Iris pigment epithelial cell (primary cell): ENCODE results near the gene SMC6.
A peak's percentile ranks its signal among the peaks of the same experiment; 100 is the strongest.

Experiments
- DNase-seq: peaks from one replicate; pipeline ENCODE4 v3.0.0-alpha.2; 2011; ENCODE audit warnings: low read depth

The SMC6 gene

DNA sequence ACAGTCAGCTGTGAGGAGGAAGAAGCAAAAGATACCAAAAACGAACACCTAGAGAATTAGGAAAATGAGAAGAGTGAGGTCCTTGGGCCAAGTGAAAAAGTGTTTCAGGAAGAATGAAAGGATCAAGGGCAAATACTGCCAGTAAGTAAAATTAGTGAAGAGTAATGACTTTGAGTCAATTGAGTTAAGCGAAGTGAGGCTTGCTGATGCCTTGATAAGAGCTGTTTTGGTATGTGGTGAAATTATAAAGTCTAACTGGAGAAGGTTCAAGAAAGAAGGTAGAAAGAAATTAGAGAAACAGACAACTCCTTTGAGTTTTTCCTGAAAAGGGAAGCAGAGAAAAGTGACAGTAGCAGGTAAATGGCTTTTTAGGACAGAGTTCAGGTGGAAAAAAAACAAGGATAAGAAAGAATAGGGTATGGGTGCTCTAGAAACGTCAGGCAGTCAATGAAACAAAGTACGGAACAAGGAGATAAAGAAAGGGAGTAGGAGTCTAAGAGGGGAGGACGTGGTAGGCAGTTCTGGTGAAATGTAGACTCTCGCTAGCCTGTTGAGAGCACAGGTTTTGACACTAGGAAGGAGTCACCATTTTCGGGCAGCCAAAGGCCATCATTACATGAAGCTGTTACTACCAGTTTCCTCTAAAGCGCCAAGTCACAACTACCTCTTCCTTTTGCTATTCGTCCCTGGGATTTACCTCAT, 42.9 kb downstream of the SMC6 start:
- no peak for DNase-seq

DNA sequence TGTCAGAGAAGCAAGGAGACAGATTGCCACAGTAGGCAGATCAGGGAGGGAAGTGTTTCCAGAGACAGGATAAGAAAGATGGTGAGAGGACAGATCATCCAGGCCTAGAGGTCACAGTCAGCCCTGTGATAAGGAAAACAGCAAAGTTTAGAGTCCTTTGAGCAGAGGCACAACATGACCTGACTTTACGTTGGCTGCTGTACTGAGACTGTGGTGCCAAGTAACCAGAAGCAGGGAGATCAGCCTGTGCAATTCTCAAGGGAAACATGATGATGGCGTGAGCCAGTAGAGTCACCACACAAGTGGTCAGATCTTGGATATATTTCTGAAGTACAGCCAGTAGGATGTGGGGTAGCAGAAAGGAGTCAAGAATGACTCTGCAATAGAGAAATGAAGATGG, 43.7 kb downstream of the SMC6 start:
- DNase-seq = no peak

DNA sequence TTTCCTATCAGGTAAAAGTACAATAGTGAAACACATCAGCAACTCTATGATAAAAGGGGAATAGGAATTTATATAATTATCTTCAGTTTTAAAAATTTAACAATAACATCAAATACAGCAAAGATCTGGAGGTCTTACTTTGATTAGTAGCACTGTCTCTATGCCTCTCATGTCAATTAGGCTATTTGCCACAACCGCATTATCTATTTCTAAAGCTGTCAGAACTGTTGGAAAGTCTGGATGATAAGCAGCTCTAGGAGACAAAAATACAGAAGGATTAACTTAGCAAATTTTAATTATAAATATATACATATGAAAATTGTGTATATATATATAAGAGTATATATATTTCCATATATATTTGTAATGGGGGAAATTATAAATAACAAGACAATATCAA, 45.1 kb downstream of the SMC6 start:
- DNase-seq = no peak

DNA sequence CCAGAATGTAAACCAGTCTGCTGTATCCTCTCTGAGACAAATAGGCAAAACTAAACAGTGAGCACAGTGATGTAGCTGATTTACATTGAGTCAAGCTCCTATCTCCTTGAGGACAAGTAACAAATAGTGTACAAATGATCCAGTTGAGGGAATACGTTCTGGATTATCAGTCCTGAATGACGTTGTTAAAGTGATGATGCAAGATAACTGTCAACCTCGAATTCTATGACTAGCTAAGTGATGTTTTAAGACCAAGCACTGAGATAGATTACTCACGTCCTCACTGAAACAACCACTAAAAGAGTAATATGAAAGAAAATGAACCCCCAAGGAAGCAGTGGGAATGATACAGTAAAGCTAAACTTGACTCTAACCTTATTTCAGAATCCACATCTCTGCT, 46.8 kb downstream of the SMC6 start:
- no peak for DNase-seq

DNA sequence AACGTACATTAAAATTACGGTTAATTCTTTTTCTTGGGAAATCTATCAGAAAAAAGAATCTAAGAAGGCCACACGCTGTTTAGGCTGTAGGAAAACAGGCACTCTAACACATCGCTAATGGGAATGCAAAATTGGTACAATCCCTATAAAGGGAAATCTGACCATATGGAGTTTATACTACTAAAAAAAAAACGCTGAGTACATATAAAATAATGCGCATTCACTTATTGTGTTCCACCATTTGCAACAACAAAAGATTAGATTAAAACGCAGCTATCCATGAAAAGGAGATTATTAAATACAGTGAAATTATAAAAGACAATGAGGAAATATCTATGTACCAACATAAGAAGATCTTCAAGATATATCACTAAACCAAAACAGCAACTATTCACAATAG, 62.8 kb downstream of the SMC6 start:
- DNase-seq = no peak

DNA sequence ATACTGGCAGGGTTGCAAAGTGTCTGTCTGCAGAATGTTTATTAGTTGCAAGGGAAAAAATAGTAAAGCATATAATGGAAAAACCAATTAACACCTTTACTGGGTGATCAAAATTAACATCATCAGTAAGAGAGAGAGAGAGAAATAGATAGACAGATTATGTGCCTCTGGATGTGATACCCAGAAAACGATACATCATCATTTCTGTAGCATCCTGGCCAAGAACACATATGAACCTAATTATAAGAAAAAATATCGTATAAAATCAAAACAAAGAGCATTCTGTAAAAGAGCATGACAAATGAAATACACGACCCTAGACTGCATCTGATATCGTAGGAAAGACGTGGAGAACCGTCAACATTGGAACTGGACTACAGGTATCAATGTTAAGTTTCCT, 64.6 kb downstream of the SMC6 start:
- DNase-seq = no peak

DNA sequence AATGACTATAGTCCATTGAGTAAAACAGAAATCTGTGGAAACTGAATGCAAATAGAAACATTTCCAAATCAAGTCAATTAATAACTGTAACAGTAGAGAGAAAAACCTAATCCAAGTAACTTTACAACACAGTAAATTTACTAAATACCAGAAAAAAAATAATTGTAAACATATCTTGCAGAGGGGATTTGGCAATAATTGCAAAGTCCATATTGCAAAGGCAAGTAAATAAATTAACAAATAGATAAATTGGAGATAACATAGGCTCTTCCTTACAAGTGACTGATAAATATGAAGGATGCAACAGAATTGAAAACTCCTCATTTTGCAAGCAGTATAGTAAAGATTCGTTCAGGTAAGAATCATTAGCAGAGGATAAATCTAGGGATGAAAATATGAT, 65.0 kb downstream of the SMC6 start:
- no peak for DNase-seq

DNA sequence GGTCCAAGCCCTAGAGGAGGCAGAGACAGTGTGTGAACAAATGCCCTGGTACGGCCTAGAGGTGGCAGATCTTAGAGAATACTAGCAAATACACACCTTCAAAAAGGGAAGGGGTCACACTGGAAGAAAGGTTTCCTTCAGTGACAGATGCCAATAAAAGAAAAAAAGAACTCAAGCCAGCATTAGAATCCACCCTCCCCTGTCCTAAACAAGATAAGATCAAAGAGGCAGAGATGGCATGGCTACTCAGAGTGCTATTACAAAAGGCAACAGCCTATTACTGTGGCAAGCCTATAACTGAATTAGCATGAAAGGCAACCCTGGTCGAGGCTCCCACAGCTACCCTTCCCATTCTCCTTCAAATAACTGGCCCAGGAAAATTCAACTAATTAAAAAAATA, 69.6 kb downstream of the SMC6 start:
- no peak for DNase-seq

DNA sequence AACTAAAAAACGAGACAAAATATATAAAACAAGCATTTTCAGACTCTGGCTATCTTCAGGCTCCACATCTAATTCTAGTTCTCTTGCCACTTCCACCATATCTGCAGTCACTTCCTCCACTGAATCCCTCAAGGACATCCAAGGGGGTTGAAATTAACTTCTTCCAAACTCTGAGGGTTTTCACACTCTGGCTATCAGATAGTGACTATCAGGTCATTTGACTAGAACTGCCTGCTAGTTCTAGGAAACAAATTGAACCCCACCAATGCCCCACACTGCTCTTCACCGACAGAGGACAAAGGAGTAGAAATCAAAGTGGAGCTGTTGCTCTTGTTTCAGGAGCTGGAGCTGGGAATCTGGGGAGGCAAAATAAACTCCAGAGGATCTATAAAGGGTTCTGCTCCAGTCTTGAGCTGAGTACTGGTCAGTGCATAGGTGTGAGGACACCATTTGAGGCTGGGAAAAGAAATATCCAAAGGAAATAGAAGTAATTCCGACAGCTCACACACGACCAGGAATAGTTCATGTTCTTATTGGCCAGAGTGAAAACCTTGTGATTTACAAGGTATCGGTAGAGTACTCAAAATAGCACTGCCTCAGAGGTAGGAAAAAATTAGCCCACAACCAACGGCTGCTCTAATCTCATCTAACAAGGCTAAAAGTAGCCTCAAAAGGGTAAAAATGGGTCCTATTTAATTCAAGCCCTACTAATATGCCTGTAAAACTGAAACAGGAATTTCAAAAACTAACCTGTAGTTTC, 71.3 kb downstream of the SMC6 start:
- no peak for DNase-seq

DNA sequence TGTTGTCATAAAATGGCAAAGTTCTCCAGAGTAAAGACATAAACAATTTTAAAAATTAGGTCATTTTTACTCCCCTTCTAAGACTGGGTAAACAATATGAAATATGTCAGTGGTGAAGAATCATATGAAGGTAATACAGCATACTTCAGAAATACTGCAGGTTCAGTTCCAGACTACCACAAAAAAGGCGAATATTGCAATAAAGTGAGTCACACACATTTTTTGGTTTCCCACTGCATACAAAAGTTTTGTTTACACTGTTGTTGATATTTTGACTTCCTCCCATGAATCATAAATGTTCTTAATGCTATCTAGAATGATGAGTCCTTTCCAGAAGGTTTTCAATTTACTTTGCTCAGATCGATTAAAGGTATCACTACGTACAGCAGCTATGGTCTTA, 73.5 kb downstream of the SMC6 start:
- peak; percentile 73 for DNase-seq

DNA sequence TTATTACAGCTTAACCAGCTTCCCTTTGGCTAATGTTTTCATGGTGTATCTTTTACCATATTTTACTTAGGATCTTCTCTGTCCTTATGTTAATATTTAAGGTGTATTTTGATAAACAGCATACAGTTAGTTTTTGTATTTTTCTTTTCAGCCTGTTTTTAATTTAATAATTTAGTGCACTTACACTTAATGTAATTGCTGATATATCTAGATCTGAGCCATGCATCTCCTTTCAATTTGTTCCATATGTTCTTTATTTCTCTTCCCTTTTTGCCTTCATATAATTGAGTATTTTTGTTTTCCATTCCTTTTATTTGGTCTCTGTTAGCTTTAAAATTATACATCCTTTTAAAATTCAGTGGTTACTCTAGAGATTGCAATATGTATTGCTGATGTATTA, 78.8 kb downstream of the SMC6 start:
- DNase-seq = no peak

DNA sequence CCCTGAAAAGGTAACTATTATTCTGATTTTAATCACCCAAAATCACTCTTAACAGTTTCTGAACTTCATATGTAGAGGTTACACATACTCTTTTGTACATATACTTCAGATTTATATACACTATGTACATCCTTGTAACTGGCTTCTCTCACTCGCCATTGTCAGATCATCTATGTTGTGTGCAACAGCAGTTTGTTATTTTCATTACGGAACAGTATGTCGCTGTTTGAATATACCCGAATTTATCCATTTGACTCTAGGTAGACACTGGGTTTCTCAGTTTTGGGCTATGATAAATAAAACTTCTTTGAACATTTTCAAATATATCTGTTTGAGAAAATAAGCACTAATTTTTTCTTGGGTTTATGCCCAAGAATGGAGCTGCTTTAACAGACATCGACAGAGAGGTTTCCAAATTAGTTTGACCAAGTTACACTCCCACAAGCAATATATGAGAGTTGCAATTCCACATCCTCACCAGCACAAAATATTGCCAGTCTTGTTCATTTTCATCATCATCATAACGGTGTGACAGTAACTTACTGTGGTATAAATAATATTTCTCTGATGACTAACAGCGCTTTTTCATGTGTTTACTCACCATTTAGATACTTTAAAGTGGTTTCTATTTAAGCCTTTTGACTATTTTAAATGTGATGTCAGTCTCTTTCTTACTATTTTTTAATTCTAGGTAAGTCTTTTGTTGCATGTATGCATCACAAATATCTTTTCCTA, 80.9 kb downstream of the SMC6 start:
- peak; percentile 90 for DNase-seq

DNA sequence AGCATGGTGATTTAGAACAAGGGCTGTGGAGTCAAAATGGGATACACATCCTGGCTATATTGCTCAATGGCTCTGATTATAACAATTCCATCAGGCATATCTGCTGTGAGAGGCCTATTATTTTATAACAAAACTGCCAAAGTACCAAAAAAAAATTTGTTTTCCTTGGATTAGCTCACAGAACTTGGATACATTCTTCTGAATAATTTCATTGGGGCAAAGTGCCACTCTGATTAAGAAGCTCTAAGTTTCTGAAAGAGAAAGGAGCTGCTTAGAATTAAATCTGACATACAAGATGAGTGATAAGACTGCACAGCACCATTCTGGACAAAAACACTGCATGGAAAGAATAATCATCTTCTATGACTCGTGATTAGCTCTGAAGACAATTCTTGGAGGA, 85.7 kb downstream of the SMC6 start:
- DNase-seq = no peak

DNA sequence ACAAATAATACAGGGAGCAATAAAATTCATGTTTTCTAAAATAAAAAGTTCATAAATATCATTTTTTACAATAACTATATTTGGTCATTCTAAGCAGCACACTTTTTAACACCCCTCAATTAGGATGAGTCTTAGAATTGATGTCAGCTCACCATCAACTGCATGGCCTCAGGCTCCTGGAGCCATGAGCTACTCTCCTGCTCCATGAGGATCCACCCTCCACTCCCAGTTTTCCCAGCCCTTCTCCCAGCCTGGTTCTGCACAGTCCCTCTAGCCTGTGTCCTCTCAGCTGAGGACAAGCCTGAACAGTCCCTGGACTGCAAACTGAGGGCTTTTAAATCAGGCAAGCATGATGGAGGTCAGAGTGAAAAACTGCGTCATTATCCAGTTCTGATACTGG, 89.1 kb downstream of the SMC6 start:
- DNase-seq = no peak

DNA sequence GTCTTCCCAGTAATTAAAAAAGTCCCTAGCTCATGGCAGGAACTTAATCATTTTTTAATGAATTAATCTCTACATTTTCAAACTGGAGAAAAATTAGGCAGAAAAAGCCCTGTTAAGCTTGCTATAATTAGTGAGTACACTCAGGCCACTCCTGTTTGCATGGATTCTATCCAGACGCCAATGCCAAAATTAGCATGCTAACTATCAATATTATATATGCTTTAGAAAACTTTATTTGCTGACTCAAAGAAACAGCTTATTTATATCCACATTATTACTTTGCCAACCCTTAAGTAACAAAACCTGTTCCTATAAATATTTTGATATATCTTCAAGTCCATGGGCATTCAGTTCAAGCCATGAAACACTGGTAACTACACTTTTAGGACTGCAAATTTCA, 90.9 kb downstream of the SMC6 start:
- no peak for DNase-seq

DNA sequence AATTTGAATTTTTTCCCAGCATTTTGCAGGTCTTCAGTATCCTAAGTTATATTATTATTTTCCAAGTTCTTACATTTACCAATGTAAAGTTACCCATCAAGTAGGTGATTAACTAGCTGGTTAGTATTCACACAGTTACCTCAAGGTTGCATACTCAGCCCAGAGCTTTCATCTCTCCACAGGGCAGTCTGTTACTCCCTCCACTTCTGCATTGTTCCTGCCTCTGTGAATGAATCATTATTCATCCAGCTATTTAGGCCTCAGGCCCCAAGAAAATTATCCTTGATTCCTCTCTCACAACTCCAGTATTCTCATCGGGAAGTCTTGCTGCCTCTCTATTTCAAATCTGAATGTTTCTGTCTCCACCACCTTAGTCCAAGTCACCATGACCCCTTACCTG, 92.2 kb downstream of the SMC6 start:
- DNase-seq = no peak

DNA sequence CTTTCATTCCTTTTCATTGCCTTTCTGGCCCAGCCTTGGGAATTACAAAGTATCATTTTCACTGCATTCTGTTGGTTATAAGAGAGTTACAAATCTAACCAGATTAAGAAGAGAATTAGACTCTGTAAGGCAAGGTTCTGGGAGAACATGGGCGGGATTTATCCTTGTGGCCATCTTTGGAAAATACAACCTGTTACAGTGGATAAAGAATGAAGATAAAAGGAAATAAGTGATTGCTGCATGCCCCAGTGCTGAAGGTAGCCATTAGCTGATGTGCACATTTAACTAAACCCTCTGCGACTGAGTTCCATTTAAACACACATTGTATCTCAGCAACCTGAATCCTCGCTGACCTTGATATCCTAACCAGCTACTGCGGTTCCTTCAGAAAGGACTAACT, 93.4 kb downstream of the SMC6 start:
- no peak for DNase-seq

DNA sequence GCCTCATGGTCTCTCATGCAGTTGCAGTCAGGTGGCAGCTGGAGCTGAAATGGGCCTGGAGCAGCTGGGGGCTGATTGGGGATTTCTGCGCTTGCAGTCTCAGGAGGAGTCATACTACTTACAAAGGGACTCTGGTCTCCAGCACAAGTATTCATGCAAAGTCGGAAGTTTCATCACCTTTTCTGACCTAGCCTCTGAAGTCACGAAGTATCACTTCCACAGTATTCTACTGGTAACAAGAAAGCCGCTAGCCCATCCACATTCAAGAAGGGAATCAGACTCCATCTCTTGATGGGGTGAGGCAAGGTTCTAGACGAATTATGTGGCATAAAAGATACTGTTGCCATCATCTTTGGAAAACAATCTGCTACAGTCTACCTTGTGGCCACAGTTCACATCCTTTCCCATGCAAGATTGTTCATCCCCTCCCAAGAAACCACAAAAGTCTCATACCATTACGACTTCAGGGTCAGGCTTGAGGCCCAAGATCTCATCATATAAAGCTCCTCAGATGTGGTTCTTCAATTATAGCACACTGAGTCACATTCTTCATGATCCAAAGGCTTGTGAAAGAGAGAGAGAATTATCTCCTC, 95.3 kb downstream of the SMC6 start:
- DNase-seq = peak; percentile 72

DNA sequence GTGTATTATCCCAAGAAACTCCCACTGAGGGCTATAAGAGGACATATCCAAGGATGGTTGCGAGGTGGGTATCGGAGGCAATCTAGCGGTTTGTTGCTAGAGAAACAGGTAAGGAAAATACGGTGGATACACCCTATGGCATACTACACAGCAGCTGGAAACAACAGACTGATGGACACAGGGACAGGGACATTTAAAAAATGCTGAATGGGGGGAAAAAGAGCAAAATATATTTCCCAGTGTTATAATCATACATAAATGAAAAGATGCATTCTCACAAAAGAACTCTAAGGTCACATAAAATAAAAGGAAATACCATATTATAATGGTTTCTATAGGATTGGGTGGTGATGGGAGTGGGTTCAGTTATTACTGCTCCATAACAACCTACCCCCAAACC, 95.9 kb downstream of the SMC6 start:
- no peak for DNase-seq

DNA sequence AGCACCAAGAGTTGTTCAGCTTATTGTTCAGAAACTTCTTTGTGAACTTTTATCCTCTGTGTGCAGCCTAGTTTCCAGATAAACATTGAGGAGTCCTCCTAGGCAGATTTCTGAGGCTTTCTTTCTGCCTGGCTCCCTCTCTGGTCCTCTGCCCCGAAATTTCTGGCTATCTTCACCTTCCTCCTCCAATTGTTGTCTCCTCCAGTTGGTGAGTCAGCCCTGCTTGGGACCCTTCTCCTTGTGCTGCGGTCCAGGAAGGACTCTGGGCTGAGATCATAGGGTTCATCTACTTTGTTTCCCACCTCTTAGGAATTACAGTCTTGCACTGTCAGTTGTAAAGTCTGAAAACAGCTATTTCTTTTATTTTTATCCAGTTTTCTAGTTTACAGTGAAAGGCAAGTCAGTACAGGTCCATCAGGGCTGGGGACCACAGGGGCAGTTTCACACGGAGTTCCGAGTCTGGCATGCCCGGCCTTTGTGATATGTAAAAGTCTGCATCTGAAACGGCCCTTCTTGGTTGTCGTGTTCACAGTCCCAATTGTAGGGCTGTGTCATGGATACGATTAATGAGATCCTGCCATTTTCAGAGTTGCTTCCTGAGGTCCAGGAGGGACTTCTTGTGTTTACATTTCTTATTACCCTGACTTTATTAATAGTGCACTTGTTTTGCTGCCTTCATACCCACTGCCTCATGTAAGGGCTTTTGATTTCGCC, 100.8 kb downstream of the SMC6 start:
- no peak for DNase-seq

DNA sequence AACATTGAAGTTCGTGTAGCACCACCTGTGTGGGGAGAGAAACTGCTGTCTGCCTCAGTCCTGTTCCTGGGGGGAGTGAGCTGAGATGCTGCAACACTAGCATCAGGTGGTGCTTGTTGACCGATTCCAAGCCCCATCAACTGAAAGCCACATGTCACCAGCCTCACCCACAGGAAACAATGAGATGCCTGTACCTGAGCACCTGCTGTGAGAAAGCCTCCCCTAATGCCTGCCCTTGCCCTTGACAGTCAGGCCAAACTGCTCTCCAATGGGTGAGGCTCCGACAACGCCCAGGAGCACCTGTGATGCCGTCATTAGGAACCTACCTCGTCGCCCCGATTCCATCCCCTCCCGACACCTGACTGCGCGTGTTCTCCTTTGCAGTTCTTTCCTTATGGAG, 104.6 kb downstream of the SMC6 start:
- no peak for DNase-seq

DNA sequence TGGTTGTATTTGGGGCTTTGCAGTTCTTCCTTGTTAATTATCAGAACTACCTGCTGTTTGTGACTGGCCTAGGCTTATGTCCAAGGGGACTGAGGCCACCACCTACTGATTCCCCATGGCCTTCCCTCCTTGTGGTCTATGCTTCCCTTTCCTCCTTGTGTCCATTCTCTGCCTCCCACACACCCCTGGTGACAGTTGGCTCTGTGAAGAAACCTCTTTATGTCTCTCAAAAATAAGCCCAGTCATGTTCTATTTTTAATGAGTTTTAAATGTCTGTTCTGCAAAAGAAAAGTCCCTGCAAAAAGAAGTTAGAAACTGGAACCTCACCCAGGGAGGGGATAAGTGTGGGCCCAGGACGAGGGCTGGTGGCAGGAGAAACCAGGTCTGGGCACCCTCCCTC, 105.0 kb downstream of the SMC6 start:
- no peak for DNase-seq
